SKM-1 treated with dmso at 0.1 percent for 144 hours (cell line): Measurements from ENCODE around the gene CFAP46.
"Not testable (repeated sequence)": the region's sequence is repeated elsewhere in the genome, so short reads cannot be mapped to it uniquely, and the experiment has no call there.

Source experiments
- DNase-seq: peaks from one replicate; lab custom pipeline; 2025; ENCODE audit not compliant: unreplicated experiment; lab: John Stamatoyannopoulos, UW

Gene CFAP46

DNA sequence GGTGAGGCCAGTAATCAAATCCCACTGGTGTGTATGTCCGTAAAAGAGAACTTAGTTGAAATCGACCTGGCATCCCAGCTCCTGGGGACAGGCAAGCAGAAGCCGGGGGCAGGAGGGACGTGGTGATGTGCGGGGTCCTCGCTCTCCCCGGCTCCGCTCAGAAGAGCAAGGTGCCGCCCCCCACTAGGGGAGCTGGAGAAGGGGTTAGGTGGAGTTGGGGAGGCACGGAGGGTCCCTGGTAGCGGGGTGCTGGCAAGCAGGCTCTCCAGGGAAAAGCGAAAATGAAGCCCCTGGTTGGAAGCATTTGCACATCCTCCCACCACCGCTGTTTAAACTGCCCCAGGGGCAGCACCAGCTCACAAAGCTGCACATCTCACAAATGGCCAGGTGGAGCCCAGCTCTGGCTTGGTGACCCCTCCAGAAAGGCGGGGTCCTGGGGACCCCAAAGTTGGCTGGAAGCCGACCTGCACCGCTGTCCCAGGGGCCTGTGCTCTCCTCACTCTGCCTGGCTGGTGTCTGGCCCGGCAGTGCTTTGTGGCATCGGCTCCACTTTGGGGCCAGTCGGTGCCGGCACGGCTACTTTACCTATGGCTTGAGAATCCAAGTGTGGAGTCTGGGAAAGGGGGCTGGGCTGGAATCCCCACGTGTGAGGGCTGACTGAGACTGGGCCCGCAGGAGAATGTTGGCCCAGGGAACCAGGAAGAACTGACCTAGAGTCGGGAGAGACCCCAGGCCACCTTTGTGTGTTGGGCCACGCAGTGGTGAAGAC lies 2.9 kb upstream of the CFAP46 start:
- DNase-seq, result no peak

GRCh38 chr10:132944510-132944909 lies 2.1 kb upstream of the CFAP46 start:
- DNase-seq, result no peak

- no peak for DNase-seq
Observed at GRCh38 chr10:132943791-132944404, 1.5 kb upstream of the CFAP46 start.

DNA sequence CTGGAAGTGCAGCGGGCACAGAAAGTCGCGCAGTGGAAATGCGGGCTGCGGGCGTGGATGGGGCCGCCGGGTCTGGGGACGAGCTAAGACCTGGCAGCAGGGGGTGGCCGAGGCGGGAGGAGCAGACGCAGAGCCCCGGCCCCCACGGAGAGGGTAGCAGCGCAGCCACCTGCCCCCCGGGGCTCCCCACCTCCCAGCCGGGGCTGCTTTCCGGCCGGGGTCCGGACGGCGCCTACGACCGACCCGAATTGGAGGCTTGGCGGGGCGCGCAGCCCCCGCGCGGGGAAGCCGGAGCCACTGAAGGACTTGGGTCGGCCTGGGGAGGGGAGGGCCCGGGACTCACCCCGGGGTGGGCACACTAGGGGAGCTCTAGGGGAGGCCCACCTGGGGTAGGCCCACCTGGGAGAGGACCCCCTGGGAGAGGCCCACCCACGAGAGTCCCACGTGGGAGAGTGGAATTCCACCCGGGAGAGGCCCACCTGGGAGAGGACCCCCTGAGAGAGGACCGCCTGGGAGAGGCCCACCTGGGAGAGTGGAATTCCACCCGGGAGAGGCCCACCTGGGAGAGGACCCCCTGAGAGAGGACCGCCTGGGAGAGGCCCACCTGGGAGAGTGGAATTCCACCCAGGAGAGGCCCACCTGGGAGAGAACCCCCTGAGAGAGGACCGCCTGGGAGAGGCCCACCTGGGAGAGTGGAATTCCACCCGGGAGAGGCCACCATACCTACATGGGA lies 854 bp upstream of the CFAP46 start:
- DNase-seq, result no peak

DNA sequence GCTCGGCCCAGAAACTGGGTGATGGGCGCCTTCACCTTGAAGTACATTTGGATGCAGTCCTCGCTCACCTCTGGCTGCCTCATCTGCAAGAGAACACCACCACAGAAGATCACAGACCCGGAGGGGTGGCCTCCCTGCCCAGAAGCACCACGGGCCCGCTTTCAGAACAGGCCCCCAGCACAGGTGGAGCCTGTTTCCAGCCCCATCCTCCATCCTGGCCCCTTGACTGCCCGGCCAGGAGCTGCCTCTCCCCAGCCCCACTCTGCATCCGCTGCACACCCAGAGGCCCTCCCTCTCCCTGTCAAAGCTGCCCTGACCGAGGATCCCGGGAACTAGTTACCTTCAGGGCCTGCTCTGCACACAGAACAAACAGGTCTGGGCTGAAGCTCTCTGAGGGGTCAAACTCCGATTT lies 724 bp downstream of the CFAP46 start:
- no peak for DNase-seq

DNA sequence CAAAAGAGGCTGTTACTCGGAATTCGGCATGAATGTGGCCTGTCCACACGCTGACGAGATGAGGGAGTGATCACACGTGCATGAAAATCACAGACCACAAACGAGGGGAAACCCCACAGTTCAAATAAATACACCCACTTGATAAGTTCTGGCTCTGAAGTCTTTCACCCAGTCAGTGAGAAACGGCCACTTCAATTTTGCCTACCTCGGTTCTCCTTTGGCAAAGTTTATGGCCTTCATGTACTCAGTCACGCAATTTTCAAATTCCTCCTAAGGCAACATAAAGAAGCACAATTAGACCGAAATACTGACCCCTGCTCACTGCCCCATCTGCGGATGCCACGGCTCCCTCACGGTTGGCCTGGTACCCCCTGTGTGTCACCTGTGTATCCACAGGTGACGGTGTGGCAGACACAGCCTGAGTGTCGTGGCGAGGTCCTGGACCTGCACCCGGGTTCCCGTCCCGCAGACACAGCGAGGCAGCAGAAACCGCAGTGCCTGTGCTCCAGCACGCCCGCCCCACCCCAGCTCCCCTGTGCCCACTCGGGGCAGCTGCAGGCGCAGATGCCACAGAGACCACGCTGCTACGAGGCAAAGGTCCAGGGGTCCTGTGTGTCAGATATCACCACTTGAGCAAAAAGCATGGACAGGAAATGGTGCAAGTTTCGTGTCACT lies 1.4 kb downstream of the CFAP46 start:
- no peak for DNase-seq

GRCh38 chr10:132939957-132940790 lies 2.2 kb downstream of the CFAP46 start:
- peak; percentile 50 for DNase-seq

DNA sequence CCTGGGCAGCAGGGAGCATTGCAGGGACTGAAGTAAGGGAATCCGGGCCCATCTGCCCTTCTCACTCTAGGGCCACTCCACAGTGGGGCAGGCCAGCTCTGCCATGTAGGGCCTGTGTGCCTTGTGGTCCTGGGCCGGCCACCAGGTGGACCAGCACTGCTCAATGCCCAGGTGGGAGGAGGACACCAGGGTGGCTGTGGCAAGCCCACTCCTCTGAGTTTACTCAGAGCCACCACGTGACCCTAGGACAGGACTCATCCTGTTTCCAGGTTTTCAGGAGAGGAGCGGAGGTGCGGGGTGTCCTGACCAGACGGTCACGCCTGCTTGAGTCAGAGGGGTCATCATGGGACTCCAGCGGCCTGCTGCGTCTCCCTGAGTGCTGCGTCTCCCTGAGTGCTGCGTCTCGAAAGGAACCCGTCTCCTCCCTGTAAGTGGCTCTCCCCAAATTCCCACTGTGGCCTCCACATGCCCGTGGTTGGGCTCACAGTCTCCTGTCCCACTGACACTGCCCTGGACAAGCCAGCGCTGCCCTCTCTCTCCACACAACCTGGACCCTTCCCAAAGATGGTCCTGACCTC lies 2.9 kb downstream of the CFAP46 start:
- DNase-seq, result no peak

DNA sequence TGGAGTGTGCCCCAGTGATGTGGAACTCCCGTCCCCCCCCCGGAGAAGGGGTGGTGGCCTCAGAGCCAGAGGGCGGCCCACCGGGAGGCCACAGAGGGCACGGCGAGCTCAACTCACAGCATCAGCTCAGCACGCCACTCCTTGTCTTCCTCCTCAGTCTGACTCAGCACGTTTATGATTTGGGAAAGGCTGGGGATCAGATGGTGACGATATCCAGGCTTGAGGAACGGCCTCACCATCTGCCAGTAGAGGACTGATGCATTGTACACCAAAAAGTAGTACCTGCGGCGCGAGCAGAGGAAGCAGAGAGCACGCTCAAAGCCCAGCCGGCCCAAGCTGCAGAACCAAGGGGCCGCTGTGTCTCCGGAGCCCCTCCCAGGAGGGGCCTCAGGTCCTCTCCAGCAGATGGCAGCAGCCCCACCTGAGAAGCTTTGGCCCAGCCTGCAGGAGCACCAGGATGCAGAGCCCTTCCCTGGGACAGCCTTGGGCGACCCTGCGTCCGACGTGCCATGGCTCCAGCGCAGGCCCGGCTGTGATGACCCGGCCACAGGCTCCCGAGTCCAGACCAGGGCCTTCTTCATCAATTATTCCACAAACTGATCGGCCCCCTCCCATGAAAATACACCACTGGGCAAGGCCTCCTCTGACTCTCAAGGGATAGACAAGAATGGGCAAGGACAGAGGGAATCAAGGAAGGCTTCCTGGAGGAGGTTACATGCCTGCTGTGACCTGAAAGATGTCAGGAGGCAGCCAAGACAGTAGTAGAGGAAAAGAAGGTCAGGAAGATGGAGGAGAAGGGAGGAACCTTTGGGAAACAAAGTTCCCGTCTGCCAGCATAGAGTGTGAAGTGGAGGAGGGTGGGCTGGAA lies 3.7 kb downstream of the CFAP46 start:
- no peak for DNase-seq

DNA sequence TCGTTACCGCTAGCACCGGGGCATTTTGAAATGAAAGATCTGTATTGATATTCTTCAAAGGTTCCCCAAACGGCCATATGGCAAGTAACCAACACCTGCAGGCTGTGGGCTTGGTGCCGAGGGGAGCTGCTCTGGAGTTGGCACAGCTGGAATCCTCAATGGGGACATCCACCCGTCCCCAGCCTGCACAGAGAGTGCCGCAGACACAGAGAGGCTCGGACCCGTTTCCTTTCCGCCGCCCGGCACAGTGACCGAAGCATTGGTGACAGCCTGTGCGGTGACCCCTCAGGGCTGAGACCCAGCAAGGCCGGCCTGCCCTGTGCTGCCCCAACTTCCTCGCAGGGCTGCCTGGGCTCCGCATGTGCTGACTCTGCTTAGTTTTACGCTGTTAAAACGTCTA lies 4.5 kb downstream of the CFAP46 start:
- DNase-seq, result no peak

DNA sequence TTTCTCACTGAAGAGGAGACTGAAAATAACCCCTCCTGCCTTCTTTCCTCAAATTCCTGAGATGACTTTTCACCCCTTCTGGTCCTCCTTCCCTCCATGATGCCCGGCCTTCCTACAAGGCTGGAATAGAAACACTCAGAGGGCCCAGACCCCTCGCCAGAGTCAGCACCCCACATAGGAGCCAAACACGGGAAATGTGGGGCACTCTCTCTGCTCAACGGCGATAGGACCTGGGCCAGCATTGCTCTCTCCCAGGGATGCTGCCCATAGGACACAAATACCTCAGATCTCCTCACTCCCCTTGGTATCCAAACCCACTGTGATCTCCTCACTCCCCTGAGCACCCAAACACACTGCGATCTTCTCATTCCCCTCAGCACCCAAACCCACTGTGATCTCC lies 7.4 kb downstream of the CFAP46 start:
- DNase-seq, result no peak

- DNase-seq, result no peak
Observed at GRCh38 chr10:132933308-132934042, 8.9 kb downstream of the CFAP46 start.

GRCh38 chr10:132932461-132933307 lies 9.7 kb downstream of the CFAP46 start:
- no peak for DNase-seq

DNA sequence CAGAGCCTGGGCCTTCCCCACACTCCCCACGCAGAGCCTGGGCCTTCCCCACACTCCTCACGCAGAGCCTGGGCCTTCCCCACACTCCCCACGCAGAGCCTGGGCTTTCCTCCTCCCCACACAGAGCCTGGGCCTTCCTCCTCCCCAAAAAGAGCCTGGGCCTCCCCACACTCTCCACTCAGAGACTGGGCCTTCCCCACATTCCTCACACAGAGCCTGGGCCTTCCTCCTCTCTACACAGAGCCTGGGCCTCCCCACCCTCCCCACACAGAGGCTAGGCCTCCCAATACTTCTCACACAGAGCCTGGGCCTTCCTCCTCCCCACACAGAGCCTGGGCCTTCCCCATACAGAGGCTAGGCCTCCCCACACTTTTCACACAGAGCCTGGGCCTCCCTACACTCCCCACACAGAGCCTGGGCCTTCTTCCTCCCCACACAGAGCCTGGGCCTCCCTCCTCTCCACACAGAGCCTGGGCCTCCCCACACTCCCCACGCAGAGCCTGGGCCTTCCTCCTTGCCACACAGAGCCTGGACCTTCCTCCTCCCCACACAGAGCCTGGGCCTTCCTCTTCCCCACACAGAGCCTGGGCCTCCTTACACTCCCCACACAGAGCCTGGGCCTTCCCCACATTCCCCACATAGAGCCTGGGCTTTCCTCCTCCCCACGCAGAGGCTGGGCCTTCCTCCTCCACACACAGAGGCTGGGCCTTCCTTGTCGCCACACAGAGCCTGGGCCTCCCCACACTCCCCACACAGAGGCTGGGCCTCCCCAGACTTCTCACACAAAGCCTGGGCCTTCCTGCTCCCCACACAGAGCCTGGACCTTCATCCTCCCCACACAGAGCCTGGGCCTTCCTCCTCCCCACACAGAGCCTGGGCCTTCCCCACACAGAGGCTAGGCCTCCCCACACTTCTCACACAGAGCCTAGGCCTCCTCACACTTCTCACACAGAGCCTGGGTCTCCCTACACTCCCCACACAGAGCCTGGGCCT lies 10.8 kb downstream of the CFAP46 start:
- DNase-seq, result not testable (repeated sequence)

DNA sequence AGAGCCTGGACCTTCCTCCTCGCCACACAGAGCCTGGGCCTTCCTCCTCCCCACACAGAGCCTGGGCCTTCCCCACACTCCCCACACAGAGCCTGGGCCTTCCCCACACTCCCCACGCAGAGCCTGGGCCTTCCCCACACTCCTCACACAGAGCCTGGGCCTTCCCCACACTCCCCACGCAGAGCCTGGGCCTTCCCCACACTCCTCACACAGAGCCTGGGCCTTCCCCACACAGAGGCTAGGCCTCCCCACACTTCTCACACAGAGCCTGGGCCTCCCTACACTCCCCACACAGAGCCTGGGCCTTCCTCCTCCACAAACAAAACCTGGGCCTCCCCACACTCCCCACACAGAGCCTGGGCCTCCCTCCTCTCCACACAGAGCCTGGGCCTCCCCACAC lies 11.7 kb downstream of the CFAP46 start:
- not testable (repeated sequence) for DNase-seq

- DNase-seq, result no peak
Observed at GRCh38 chr10:132929953-132930548, 12.3 kb downstream of the CFAP46 start.
